ENCODE results near the gene PLCB1. TPM values are rescaled to one million over a fixed set of nuclear protein-coding genes. Genes with fewer than 3 reads are reported as not detected.

The PLCB1 gene
- total RNA-seq, 1 donor from 2014 or later = 10.7 TPM

- Histone ChIP-seq H4K20me1 (ENCODE audit: insufficient read depth, low read length) (no peaks in the 10 kb centered on the region), H3K9ac (ENCODE audit: low read length) (no peak overlapping the region), H2AFZ (ENCODE audit: low read depth, low read length) (no peak overlapping the region), H3K79me2 (ENCODE audit: insufficient read depth, low read length) (no peaks in the 10 kb centered on the region), H3K27ac (ENCODE audit: low read depth, low read length) (no peak overlapping the region), H3K9me3 (ENCODE audit: insufficient read depth, low read depth, low read length) (no peaks in the 10 kb centered on the region), H3K4me2 (ENCODE audit: low read length) (no peak overlapping the region), H3K27me3 (ENCODE audit: insufficient read depth, low read length) (no peaks in the 10 kb centered on the region), H3K4me1 (ENCODE audit: insufficient read depth, low read length) (peaks cover 14% of the 10 kb centered on the region), H3K36me3 (ENCODE audit: insufficient read depth, low read length) (no peaks in the 10 kb centered on the region), H3K4me3 (ENCODE audit: insufficient read depth, low read depth, low read length) (no peak overlapping the region)
- H3K27ac Mint-ChIP-seq (ENCODE audit: unreplicated experiment) = no peak overlapping the region
- TF ChIP-seq EZH2 (IDR thresholded peaks at IDR 0.05; ENCODE audit: insufficient read depth, low read length) (no peak), CTCF (IDR thresholded peaks at IDR 0.05; ENCODE audit: insufficient read depth, low read depth, low read length) (no peak)
- H3K36me3 Mint-ChIP-seq (ENCODE audit: low read depth, unreplicated experiment) = no peaks in the 10 kb centered on the region
- no peaks in the 10 kb centered on the region for H3K9me3 Mint-ChIP-seq (ENCODE audit: unreplicated experiment)
- no peak for FAIRE-seq
- DNase-seq (ENCODE audit: low read depth) = no peak
- no peak overlapping the region for H3K4me3 Mint-ChIP-seq (ENCODE audit: unreplicated experiment)
- H3K27me3 Mint-ChIP-seq (ENCODE audit: low read depth, unreplicated experiment) = no peaks in the 10 kb centered on the region
- peaks cover 16% of the 10 kb centered on the region for H3K4me1 Mint-ChIP-seq (ENCODE audit: low read depth, unreplicated experiment)
Measured at GRCh38 chr20:8755340-8756118, 623.5 kb downstream of the PLCB1 start.

- Mint-ChIP-seq H3K27me3 (ENCODE audit: low read depth, unreplicated experiment) (no peaks in the 10 kb centered on the region), H3K4me3 (ENCODE audit: unreplicated experiment) (no peak overlapping the region), H3K4me1 (ENCODE audit: low read depth, unreplicated experiment) (peaks cover 16% of the 10 kb centered on the region), H3K9me3 (ENCODE audit: unreplicated experiment) (no peaks in the 10 kb centered on the region), H3K36me3 (ENCODE audit: low read depth, unreplicated experiment) (no peaks in the 10 kb centered on the region), H3K27ac (ENCODE audit: unreplicated experiment) (peak overlapping the region; percentile 26)
- H3K27ac ChIP-seq (ENCODE audit: low read depth, low read length) = peak overlapping the region; percentile 74
- H3K79me2 ChIP-seq (ENCODE audit: insufficient read depth, low read length) = no peaks in the 10 kb centered on the region
- TF ChIP-seq CTCF (IDR thresholded peaks at IDR 0.05; ENCODE audit: insufficient read depth, low read depth, low read length) (no peak), EZH2 (IDR thresholded peaks at IDR 0.05; ENCODE audit: insufficient read depth, low read length) (no peak)
- H3K27me3 ChIP-seq (ENCODE audit: insufficient read depth, low read length) = no peaks in the 10 kb centered on the region
- H2AFZ ChIP-seq (ENCODE audit: low read depth, low read length) = no peak overlapping the region
- H3K9ac ChIP-seq (ENCODE audit: low read length) = no peak overlapping the region
- H3K36me3 ChIP-seq (ENCODE audit: insufficient read depth, low read length) = no peaks in the 10 kb centered on the region
- H3K4me2 ChIP-seq (ENCODE audit: low read length) = peak overlapping the region; percentile 46
- peak; percentile 92 for DNase-seq (ENCODE audit: low read depth)
- peaks cover 14% of the 10 kb centered on the region for H3K4me1 ChIP-seq (ENCODE audit: insufficient read depth, low read length)
- peak; percentile 81 for FAIRE-seq
- H4K20me1 ChIP-seq (ENCODE audit: insufficient read depth, low read length) = no peaks in the 10 kb centered on the region
- no peak overlapping the region for H3K4me3 ChIP-seq (ENCODE audit: insufficient read depth, low read depth, low read length)
- H3K9me3 ChIP-seq (ENCODE audit: insufficient read depth, low read depth, low read length) = no peaks in the 10 kb centered on the region
Measured at GRCh38 chr20:8756410-8756809, 624.3 kb downstream of the PLCB1 start.

- Histone ChIP-seq H3K4me1 (ENCODE audit: insufficient read depth, low read length) (peaks cover 14% of the 10 kb centered on the region), H3K27ac (ENCODE audit: low read depth, low read length) (peak overlapping the region; percentile 74), H3K4me3 (ENCODE audit: insufficient read depth, low read depth, low read length) (no peak overlapping the region), H2AFZ (ENCODE audit: low read depth, low read length) (no peak overlapping the region), H3K9ac (ENCODE audit: low read length) (no peak overlapping the region), H4K20me1 (ENCODE audit: insufficient read depth, low read length) (no peaks in the 10 kb centered on the region), H3K79me2 (ENCODE audit: insufficient read depth, low read length) (no peaks in the 10 kb centered on the region), H3K36me3 (ENCODE audit: insufficient read depth, low read length) (no peaks in the 10 kb centered on the region), H3K4me2 (ENCODE audit: low read length) (peak overlapping the region; percentile 46), H3K27me3 (ENCODE audit: insufficient read depth, low read length) (no peaks in the 10 kb centered on the region), H3K9me3 (ENCODE audit: insufficient read depth, low read depth, low read length) (no peaks in the 10 kb centered on the region)
- Mint-ChIP-seq H3K36me3 (ENCODE audit: low read depth, unreplicated experiment) (no peaks in the 10 kb centered on the region), H3K4me3 (ENCODE audit: unreplicated experiment) (no peak overlapping the region), H3K27ac (ENCODE audit: unreplicated experiment) (no peak overlapping the region), H3K4me1 (ENCODE audit: low read depth, unreplicated experiment) (peaks cover 16% of the 10 kb centered on the region), H3K9me3 (ENCODE audit: unreplicated experiment) (no peaks in the 10 kb centered on the region), H3K27me3 (ENCODE audit: low read depth, unreplicated experiment) (no peaks in the 10 kb centered on the region)
- DNase-seq (ENCODE audit: low read depth) (peak; percentile 80), FAIRE-seq (peak; percentile 93)
- TF ChIP-seq CTCF (IDR thresholded peaks at IDR 0.05; ENCODE audit: insufficient read depth, low read depth, low read length) = no peak
- TF ChIP-seq EZH2 (IDR thresholded peaks at IDR 0.05; ENCODE audit: insufficient read depth, low read length) = no peak
Measured at GRCh38 chr20:8757146-8757545, 625.1 kb downstream of the PLCB1 start.

All from astrocyte (in vitro differentiated cells and primary cell).